A549 treated with ZK216348 at 1 μM for 4 hours (cell line): ENCODE measurements around the gene PGLYRP4. TPM values are rescaled to one million over a fixed set of nuclear protein-coding genes. Genes with fewer than 3 reads are reported as not detected.

Source experiments
- total RNA-seq: library from RNA; stranded (reverse); fragments of 200-300 nt; extraction: Qiagen RNA extraction; gene quantifications from 5 replicates; pipeline ENCODE4 v1.2.3, GENCODE V29; 2022; ENCODE audit warnings: low read depth

The PGLYRP4 gene
- not detected in 5 replicates for total RNA-seq

GRCh38 chr1:153348511-153349362 is at the start of gene PGLYRP4:
Gene PGLYRP4, minus strand, starts transcription at chr1:153348841. Its CDS starts 909 bp downstream, at chr1:153347932.

GRCh38 chr1:153390938-153391710 is 42.5 kb upstream of the PGLYRP4 start, which contains the start of gene S100A8:
Gene S100A8, minus strand, starts transcription at chr1:153391073. Its CDS starts 538 bp downstream, at chr1:153390535.

GRCh38 chr1:153375511-153375910 is 26.9 kb upstream of the PGLYRP4 start, which contains the start of gene S100A12:
Gene S100A12, minus strand, starts transcription at chr1:153375621. Its CDS starts 1,029 bp downstream, at chr1:153374592.

GRCh38 chr1:153357853-153358690 is 9.4 kb upstream of the PGLYRP4 start, which contains the start of gene S100A9:
Gene S100A9, plus strand, starts transcription at chr1:153357854. Its CDS starts 430 bp downstream, at chr1:153358284.

GRCh38 chr1:153312570-153313186 is 36.0 kb downstream of the PGLYRP4 start, which contains the start of gene PGLYRP3:
Gene PGLYRP3, minus strand, starts transcription at chr1:153312952. Its CDS starts 2,287 bp downstream, at chr1:153310665.

Other genes with a start within 250 kb of the PGLYRP4 start
- gene SPRR2F, start 235.3 kb downstream of the PGLYRP4 start, total RNA-seq = not detected in 5 replicates
- not detected in 5 replicates for gene SPRR2G, start 198.0 kb downstream of the PGLYRP4 start, total RNA-seq
- gene LELP1, start 145.4 kb downstream of the PGLYRP4 start, total RNA-seq = not detected in 5 replicates
- not detected in 5 replicates for gene PRR9, start 131.3 kb downstream of the PGLYRP4 start, total RNA-seq
- gene LORICRIN, start 89.2 kb downstream of the PGLYRP4 start, total RNA-seq = not detected in 5 replicates
- not detected in 5 replicates for gene PGLYRP3, start 35.9 kb downstream of the PGLYRP4 start, total RNA-seq
- gene S100A9, start 9.0 kb upstream of the PGLYRP4 start, total RNA-seq = 0.29 to 1.1 TPM in 2 of 5 replicates, not detected in the others
- not detected in 5 replicates for gene S100A12, start 26.8 kb upstream of the PGLYRP4 start, total RNA-seq
- not detected in 5 replicates for gene S100A8, start 42.2 kb upstream of the PGLYRP4 start, total RNA-seq
- not detected in 5 replicates for gene S100A7A, start 67.7 kb upstream of the PGLYRP4 start, total RNA-seq
- gene S100A7, start 111.8 kb upstream of the PGLYRP4 start, total RNA-seq = not detected in 5 replicates
- gene S100A6, start 187.2 kb upstream of the PGLYRP4 start, total RNA-seq = 3,257 to 3,743 TPM (median 3,382 TPM) in 5 replicates
- gene S100A5, start 192.1 kb upstream of the PGLYRP4 start, total RNA-seq = 0.41 to 1.7 TPM (median 0.88 TPM) in 5 replicates
- gene S100A4, start 197.0 kb upstream of the PGLYRP4 start, total RNA-seq = 1,529 to 1,824 TPM (median 1,687 TPM) in 5 replicates
- gene S100A3, start 200.4 kb upstream of the PGLYRP4 start, total RNA-seq = 86.7 to 117 TPM (median 103 TPM) in 5 replicates
- 19.1 to 29.3 TPM (median 27.2 TPM) in 5 replicates for gene S100A2, start 217.0 kb upstream of the PGLYRP4 start, total RNA-seq